GM11168 (cell line): ENCODE data around the gene NUDT4B.
"Not testable (repeated sequence)": the region's sequence is repeated elsewhere in the genome, so short reads cannot be mapped to it uniquely, and the experiment has no call there.

Experiments
- in situ Hi-C: fragments of 300-500 bp; cut with MboI; formaldehyde crosslinking; loops from one replicate; pipeline ENCODE4 v1.12.0; 2022; ENCODE audit warnings: low sequenced_read_pairs; ENCODE audit not compliant: unreplicated experiment

The NUDT4B gene

DNA sequence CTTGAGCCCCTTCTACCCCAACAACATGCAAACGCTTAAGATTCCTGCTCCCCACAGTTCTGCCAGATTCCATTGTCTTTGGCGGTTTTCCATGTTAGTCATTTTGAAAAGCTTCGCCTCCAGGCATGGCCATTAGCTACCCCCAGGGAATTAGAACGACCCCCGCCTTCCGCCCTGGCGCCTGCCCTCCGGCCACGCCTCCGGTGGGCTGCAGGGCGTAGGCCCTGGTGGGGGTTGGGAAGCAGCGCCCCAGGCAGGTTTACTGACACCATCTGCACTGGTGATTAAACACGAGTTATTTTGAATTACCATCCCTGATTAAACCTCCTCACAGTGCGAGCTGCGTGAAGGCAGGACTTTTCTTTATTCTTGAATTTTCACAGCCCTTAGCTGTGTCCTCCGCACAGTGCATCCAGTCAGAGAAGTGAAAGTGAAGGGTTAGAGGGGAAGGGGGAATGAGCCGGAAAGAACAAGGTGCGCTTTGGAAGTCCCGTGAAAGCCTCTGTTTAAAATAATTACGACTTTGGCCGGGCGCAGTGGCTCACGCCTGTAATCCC, 43.0 kb downstream of the NUDT4B start:
- in situ Hi-C loops, result not testable (repeated sequence)

GRCh38 chr1:148793762-148794332, 45.3 kb downstream of the NUDT4B start:
- in situ Hi-C loops, result not testable (repeated sequence)
